Activated naive CD4-positive, alpha-beta T cell treated with anti-CD3 and anti-CD28 coated beads, Interleukin-2, amount 10 ng/mL, durations not matched to agents 7 days and 5 days (primary cell): ENCODE measurements around the gene IL12B.
"Not testable (repeated sequence)": the region's sequence is repeated elsewhere in the genome, so short reads cannot be mapped to it uniquely, and the experiment has no call there.

Source experiments
- CTCF ChIA-PET: fragments of 350-600 bp; sonication (Branson Sonifier 250); formaldehyde crosslinking; loops from one replicate; lab custom pipeline; 2021; ENCODE audit warnings: antibody characterized with exemption; lab: Charles Lee
- DNase-seq: peaks from one replicate; pipeline ENCODE4 v3.0.0-alpha.2; 2020
- H3K27ac Mint-ChIP-seq: one replicate; pipeline ENCODE4 v1.8.0; 2021; ENCODE audit warnings: mild to moderate bottlenecking, moderate library complexity, mixed read lengths
- H3K27me3 Mint-ChIP-seq: one replicate; pipeline ENCODE4 v1.8.0; 2021; ENCODE audit warnings: mild to moderate bottlenecking, mixed read lengths
- H3K36me3 Mint-ChIP-seq: one replicate; pipeline ENCODE4 v1.8.0; 2021; ENCODE audit warnings: mixed read lengths
- H3K4me1 Mint-ChIP-seq: one replicate; pipeline ENCODE4 v1.8.0; 2021; ENCODE audit warnings: mixed read lengths
- H3K4me3 Mint-ChIP-seq: one replicate; pipeline ENCODE4 v1.8.0; 2021; ENCODE audit warnings: mild to moderate bottlenecking, moderate library complexity, mixed read lengths
- H3K9me3 Mint-ChIP-seq: one replicate; pipeline ENCODE4 v1.8.0; 2021; ENCODE audit warnings: mixed read lengths

IL12B gene

DNA sequence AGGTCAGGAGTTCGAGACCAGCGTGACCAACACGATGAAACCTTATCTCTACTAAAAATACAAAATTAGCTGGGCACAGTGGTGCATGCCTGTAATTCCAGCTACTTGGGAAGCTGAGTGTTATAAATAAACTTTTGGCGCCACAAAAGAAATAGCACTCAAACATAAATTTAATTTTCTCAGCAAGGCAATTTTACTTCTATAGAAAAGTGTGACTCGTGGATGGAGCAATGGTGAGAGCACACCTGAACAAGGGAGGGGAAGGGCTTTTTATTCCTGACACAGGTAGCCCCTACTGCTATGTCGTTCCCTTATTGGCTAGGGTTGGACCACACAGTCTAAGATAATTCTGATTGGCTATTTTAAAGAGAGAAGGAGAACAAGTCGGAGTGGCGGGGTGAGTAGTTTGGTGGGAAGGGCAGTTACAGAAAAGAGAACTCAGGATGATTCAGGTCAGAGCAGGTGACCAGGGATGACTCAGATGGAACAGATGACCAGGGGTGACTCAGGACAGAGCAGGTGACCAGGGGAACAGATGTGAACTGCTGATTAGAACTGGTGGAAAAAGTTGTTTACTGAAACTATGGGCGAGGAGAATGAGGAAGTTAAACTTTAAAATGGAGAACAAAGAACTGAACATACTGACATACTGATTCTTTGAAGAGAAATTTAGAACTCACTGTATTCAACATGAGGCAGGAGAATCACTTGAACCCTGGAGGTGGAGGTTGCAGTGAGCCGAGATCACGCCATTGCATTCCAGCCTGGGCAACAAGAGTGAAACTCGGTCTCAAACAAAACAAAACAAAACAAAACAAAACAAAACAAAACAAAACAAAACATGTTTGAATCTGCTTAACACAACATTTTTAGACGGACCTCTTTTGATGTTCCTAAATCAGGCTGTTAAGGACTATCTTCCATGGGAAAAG, 28.1 kb downstream of the IL12B start:
- H3K36me3 Mint-ChIP-seq, CTCF ChIA-PET, H3K4me3 Mint-ChIP-seq, H3K4me1 Mint-ChIP-seq, H3K27ac Mint-ChIP-seq, DNase-seq: not testable (repeated sequence)
- H3K27me3 Mint-ChIP-seq = peaks cover 49% of the 10 kb centered on the region
- peaks cover 34% of the 10 kb centered on the region for H3K9me3 Mint-ChIP-seq

DNA sequence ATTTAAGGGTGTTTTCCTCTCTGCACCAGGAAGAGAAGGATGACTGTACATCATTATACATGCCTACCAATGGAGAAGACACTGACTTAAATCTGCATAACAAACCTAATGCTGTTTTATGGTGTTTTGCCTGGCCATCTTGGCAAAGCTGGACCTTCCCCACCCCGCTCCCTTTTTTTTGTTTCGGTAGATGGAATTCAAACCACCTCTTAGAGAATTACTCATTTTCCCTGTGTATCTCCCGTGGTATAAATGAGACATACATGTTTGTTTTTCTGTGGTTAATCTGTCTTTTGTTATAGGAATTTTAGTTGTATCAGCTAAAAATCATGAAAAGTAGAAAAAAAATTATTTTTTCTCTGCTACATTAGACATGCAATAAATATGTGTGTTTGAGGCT, 28.8 kb downstream of the IL12B start:
- H3K9me3 Mint-ChIP-seq = peaks cover 37% of the 10 kb centered on the region
- CTCF ChIA-PET = no interaction called here
- no peaks in the 10 kb centered on the region for H3K4me1 Mint-ChIP-seq
- peaks cover 4% of the 10 kb centered on the region for H3K36me3 Mint-ChIP-seq
- H3K27ac Mint-ChIP-seq = no peak overlapping the region
- no peak overlapping the region for H3K4me3 Mint-ChIP-seq
- DNase-seq = no peak
- peaks cover 46% of the 10 kb centered on the region for H3K27me3 Mint-ChIP-seq

DNA sequence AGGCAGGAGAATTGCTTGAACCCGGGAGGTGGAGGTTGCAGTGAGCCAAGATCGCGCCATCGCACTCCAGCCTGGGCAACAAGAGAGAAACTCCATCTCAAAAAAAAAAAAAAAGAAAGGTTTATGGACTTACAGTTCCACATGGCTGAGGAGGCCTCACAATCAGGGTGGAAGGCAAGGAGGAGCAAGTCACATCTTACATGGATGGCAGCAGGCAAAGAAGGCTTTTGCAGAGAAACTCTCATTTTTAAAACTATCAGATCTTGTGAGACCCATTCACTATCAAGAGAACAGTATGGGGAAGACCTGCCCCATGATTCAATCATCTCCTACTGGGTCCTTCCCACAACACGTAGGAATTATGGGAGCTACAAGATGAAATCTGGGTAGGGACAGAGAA, 33.0 kb downstream of the IL12B start:
- DNase-seq, H3K27ac Mint-ChIP-seq, H3K4me3 Mint-ChIP-seq, H3K36me3 Mint-ChIP-seq, H3K4me1 Mint-ChIP-seq: not testable (repeated sequence)
- peaks cover 30% of the 10 kb centered on the region for H3K9me3 Mint-ChIP-seq
- CTCF ChIA-PET = interaction anchor here (1.4 kb wide), 1 partner anchor 17 kb away, joined by 3 read pairs; no protein-coding TSS in a partner anchor
- H3K27me3 Mint-ChIP-seq = peaks cover 28% of the 10 kb centered on the region

DNA sequence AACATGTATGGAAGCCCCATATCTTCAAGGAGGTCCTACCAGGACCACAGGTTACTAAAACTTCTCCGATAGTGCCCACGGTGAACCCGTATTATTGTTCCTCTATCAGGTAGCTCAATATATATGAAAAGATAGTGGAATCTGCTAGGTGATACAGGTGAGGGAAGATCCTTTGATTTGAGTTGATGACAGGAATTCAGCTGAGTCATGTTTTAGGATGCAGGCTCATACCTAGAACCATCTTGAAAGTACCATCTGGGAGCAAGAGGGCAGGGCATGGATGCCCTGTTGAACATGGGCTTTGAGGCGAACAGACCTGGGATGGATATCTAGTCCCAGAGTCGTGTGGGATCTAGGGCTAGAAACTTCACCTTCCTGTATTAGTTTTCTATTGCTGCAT, 35.4 kb downstream of the IL12B start:
- H3K4me3 Mint-ChIP-seq = no peak overlapping the region
- no peaks in the 10 kb centered on the region for H3K4me1 Mint-ChIP-seq
- CTCF ChIA-PET = interaction anchor here (0.6 kb wide), 1 partner anchor 31 kb away, joined by 4 read pairs; no protein-coding TSS in a partner anchor

DNA sequence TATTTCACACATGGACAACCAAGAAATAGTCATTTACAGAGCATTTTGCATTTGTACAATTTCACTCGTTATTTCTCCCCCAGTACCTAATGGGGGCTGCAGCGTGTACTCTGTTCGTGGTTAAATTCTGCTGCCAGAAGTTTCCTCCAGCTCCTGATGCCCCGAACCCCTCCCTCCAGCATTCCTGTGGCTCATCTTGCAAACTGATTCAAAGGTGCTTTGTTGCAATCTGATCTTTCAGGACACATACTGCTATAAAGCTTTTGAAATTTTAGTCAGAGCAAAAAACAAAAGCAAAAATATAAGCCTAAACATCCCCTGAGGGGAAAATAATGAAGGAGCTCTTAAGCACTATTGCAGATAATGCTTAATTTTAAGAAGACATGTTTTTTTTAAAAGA, 39.5 kb downstream of the IL12B start:
- no peak overlapping the region for H3K27ac Mint-ChIP-seq
- H3K4me1 Mint-ChIP-seq = no peaks in the 10 kb centered on the region
- H3K4me3 Mint-ChIP-seq = no peak overlapping the region
- no peaks in the 10 kb centered on the region for H3K36me3 Mint-ChIP-seq
- DNase-seq = no peak
- CTCF ChIA-PET = interaction anchor here (0.8 kb wide), 1 partner anchor 17 kb away, joined by 3 read pairs; no protein-coding TSS in a partner anchor
- no peaks in the 10 kb centered on the region for H3K9me3 Mint-ChIP-seq
- peaks cover 3% of the 10 kb centered on the region for H3K27me3 Mint-ChIP-seq

More for the DNA sequence above, 35.4 kb downstream of the IL12B start:
- H3K36me3 Mint-ChIP-seq = peaks cover 6% of the 10 kb centered on the region
- peaks cover 13% of the 10 kb centered on the region for H3K27me3 Mint-ChIP-seq
- no peak for DNase-seq
- no peak overlapping the region for H3K27ac Mint-ChIP-seq
- peaks cover 18% of the 10 kb centered on the region for H3K9me3 Mint-ChIP-seq

DNA sequence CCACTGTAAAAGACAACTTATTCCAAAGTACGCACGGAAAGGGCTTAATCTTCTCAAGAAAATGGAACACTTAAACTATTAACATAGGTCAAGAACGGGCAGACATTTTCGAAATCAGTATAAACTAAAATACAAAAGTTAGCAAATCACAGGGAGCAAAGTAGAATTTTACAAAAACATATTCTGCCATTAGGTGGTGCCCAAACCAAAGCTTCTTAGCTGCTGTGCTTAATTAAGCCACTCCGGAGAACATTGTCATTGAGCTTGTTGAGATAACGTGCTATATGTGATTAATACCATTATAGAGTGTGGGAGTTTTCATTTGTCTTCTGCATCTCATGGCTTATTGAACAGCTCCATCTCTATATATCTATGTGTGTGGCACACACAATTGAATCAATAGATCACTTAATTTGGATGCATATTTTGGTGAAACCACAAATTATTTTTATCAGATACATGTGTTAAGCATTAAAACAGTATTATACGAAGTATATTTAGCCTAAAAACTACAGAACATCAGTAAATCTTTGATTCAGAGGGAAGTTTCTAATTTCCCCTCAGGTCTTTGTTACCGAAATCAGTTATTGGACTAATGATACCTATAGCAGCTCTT, 43.8 kb downstream of the IL12B start:
- Mint-ChIP-seq H3K36me3 (peaks cover 6% of the 10 kb centered on the region), H3K4me1 (no peaks in the 10 kb centered on the region), H3K27me3 (no peaks in the 10 kb centered on the region), H3K27ac (no peak overlapping the region), H3K4me3 (no peak overlapping the region), H3K9me3 (no peaks in the 10 kb centered on the region)
- CTCF ChIA-PET = interaction anchor here (0.6 to 2.8 kb wide), 14 partner anchors 11 to 736 kb away, joined by 3 to 16 read pairs (median 4); no protein-coding TSS in a partner anchor
- DNase-seq = no peak

DNA sequence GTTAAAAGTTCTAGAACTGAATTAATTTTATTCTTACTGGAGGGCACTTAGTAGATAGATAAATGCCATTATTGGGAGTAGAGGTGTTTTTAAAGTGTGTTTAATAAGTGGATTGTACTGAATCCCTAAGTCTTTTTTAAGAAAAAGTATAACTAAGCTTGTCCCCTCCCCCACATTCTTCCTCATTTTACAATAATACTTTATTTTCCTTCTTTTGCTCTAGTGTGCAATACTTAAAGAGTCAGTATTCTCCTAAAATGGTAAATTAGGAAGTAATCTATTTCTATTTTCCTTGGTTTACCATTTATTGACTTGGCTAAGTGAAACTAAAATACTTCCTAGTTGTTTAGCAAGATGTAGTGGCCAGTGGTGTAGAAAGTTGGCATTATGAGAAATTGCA, 55.6 kb downstream of the IL12B start:
- H3K4me1 Mint-ChIP-seq = peaks cover 16% of the 10 kb centered on the region
- H3K36me3 Mint-ChIP-seq = peaks cover 47% of the 10 kb centered on the region
- DNase-seq = no peak
- CTCF ChIA-PET = interaction anchor here (1.2 to 2.1 kb wide), 2 partner anchors 12 to 118 kb away, joined by 3 to 7 read pairs; no protein-coding TSS in a partner anchor
- no peaks in the 10 kb centered on the region for H3K9me3 Mint-ChIP-seq
- no peak overlapping the region for H3K27ac Mint-ChIP-seq
- H3K4me3 Mint-ChIP-seq = no peak overlapping the region
- H3K27me3 Mint-ChIP-seq = no peaks in the 10 kb centered on the region

DNA sequence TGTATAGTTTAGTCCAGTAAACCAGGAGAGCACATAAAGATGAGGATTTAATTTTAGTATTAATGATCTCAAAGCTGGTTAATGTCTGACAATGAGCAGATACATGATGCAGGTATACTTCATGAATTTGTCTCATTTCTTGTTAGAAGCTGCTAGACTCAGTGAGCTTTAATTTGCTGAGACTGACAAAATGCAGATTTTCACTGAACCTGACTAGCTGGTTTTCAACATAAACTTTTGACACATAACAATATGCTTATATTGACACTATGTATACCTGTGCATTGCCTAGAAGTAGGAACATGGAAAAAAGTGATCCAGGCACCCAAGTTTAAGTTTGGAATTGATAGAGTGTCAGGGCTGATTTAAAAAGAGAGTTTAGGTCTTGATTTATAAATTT, 56.4 kb downstream of the IL12B start:
- no peak for DNase-seq
- CTCF ChIA-PET = interaction anchor here (0.6 to 2.1 kb wide), 4 partner anchors 17 to 1445 kb away, joined by 3 to 7 read pairs (median 4); no protein-coding TSS in a partner anchor
- H3K36me3 Mint-ChIP-seq = peaks cover 46% of the 10 kb centered on the region
- H3K9me3 Mint-ChIP-seq = no peaks in the 10 kb centered on the region
- H3K4me3 Mint-ChIP-seq = no peak overlapping the region
- no peaks in the 10 kb centered on the region for H3K27me3 Mint-ChIP-seq
- H3K4me1 Mint-ChIP-seq = peaks cover 17% of the 10 kb centered on the region
- H3K27ac Mint-ChIP-seq = no peak overlapping the region

DNA sequence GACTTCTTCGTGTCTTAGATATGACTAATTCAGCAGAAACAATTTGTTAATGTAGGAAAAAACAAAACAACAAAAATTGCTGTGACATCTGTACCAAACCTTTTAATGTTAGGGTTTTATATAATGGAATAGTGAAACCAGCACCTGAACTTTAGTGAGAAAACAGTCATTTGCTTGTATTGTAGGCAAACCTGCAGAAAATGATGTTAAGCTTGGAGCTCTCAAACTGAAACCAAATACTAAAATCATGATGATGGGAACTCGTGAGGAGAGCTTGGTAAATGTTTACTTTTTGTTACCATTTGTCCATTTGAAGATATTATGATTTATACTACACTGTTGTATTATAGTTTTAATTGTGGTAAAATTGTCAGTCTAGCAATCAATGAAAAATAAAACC, 60.6 kb downstream of the IL12B start:
- peaks cover 24% of the 10 kb centered on the region for H3K9me3 Mint-ChIP-seq
- H3K36me3 Mint-ChIP-seq = peaks cover 55% of the 10 kb centered on the region
- H3K27me3 Mint-ChIP-seq = no peaks in the 10 kb centered on the region
- no peak for DNase-seq
- H3K27ac Mint-ChIP-seq = no peak overlapping the region
- H3K4me1 Mint-ChIP-seq = peaks cover 11% of the 10 kb centered on the region
- no peak overlapping the region for H3K4me3 Mint-ChIP-seq
- CTCF ChIA-PET = no interaction called here

DNA sequence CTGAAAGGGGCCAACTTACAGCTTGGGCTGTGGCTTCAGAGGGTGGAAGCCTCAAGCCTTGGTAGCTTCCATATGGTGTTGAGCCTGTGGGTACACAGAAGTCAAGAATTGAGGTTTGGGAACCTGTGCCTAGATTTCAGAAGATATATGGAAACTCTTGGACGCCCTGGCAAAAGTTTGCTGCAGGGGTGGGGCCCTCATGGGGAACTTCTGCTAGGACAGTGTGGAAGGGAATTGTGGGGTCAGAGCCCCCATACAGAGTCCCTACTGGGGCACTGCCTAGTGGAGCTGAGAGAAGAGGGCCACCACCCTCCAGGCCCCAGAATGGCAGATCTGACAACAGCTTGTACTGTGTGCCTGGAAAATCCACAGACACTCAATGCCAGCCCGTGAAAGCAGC, 63.5 kb downstream of the IL12B start:
- H3K36me3 Mint-ChIP-seq = peaks cover 55% of the 10 kb centered on the region
- CTCF ChIA-PET = interaction anchor here (1.0 kb wide), 1 partner anchor 110 kb away, joined by 4 read pairs; no protein-coding TSS in a partner anchor

More for the DNA sequence above, 63.5 kb downstream of the IL12B start:
- peaks cover 30% of the 10 kb centered on the region for H3K4me1 Mint-ChIP-seq
- not testable (repeated sequence) for H3K27me3 Mint-ChIP-seq, DNase-seq, H3K4me3 Mint-ChIP-seq, H3K27ac Mint-ChIP-seq
- peaks cover 24% of the 10 kb centered on the region for H3K9me3 Mint-ChIP-seq
